Epithelial cell of proximal tubule (primary cell): Measurements from ENCODE around the gene NPAS3. TPM values are rescaled to one million over a fixed set of nuclear protein-coding genes. Genes with fewer than 3 reads are reported as not detected.

Experiments
- DNase-seq: peaks from one replicate; pipeline ENCODE4 v3.0.0-alpha.2; 2011; ENCODE audit warnings: low read depth
- H3K4me3 ChIP-seq: 2 replicates; pipeline ENCODE4 v1.5.1; 2011; ENCODE audit warnings: low read depth, mild to moderate bottlenecking, low read length
- CTCF ChIP-seq: conservative IDR thresholded peaks from 2 replicates; pipeline ENCODE4 v1.5.1; 2012; ENCODE audit warnings: low read depth, mild to moderate bottlenecking, low read length
- total RNA-seq: library from RNA; depleted of rRNA; stranded (reverse); fragments of >200 nt; gene quantifications from 2 replicates; pipeline ENCODE4 v1.2.3, GENCODE V29; 2015

The NPAS3 gene
- total RNA-seq, 1 donor from 2014 or later: 0.35 TPM

DNA sequence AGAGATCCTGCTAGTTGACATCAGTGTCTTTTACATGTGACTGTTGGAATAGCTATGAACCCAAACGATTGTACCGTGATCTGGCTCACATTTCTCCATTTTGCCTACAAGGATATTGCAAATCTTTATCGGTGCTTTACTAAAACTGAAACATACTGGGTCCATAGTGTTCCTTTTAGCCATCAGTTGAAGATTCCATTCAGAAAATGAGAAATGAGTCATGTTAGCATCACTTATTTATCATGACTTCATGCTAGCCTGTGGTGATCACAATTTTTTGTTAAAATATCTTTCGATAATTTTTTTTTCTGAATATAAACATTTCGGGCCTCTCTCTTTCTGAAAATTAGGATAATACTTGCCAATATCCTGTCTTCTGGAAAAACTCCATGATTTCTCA is 801.9 kb downstream of the NPAS3 start:
- H3K4me3 ChIP-seq: no peak overlapping the region
- no peak for DNase-seq
- no peak for TF ChIP-seq CTCF

DNA sequence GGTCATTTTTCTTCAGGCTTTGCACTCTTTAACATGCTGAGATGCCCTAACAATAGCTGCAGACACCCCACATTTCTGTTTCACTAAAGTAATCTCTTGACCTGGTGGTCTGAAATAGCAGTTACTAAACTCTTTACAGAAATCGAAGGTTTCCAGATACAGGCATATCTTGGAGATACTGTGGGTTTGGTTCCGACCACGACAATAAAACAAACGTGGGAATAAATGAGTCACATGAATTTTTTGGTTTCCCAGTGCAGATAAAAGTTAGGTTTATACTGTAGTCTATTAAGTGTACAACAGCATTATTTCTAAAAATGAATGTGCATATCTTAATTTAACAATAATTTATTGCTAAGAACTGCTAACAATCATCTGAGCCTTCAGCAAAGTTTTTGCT is 803.5 kb downstream of the NPAS3 start:
- TF ChIP-seq CTCF: no peak

GRCh38 chr14:33745163-33745562 is 806.5 kb downstream of the NPAS3 start:
- no peak for TF ChIP-seq CTCF

More for the DNA sequence above, 803.5 kb downstream of the NPAS3 start:
- no peak for DNase-seq
- H3K4me3 ChIP-seq: no peak overlapping the region

GRCh38 chr14:33747749-33748148 is 809.1 kb downstream of the NPAS3 start:
- H3K4me3 ChIP-seq: no peak overlapping the region
- no peak for DNase-seq
- TF ChIP-seq CTCF: no peak

More at GRCh38 chr14:33745163-33745562, 806.5 kb downstream of the NPAS3 start:
- H3K4me3 ChIP-seq: no peak overlapping the region
- no peak for DNase-seq

GRCh38 chr14:33754261-33754660 is 815.6 kb downstream of the NPAS3 start:
- no peak for TF ChIP-seq CTCF
- H3K4me3 ChIP-seq: no peak overlapping the region
- no peak for DNase-seq

DNA sequence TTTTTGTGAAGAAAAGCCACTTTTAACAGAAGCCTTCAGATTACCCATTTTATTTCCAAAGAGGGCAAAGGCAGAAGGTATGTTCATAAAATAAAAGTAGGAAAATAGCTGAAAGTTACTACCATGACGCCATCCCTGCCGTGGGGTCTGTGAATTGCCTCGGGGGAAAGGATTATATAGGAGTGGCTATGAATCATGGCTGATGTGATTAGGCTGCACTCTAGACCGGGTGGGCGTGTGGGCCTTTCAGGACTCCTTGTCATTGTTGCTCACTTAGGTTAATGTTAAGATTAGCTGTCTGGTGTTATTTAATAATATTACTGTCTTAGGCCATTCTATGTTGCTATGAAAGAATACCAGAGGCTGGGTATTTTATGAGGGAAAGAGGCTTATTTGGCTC is 816.7 kb downstream of the NPAS3 start:
- no peak overlapping the region for H3K4me3 ChIP-seq
- DNase-seq: no peak
- no peak for TF ChIP-seq CTCF

DNA sequence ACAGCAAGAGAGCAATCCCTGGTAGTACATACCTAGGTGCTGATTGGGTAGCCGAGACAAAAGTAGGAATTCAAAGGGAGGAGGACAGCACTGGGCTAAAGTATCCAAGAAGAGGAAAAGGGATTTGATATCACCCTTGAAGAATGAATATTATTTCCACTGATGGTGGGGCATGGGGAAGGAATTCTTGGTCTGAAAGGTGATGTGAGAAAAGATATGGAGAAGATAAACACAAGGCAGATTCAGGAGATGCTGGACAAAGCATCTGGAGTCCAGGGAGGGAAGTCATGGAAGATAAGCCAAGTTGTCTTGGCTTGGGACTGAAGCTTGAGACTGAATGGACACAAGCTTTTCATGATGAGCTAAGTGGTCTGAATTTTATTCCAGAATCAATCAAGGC is 818.2 kb downstream of the NPAS3 start:
- H3K4me3 ChIP-seq: no peak overlapping the region
- no peak for DNase-seq
- TF ChIP-seq CTCF: no peak
